GM18502 (cell line): ENCODE measurements around the gene REXO4.
A peak's percentile ranks its signal among the peaks of the same experiment; 100 is the strongest.

Experiments used
- ATAC-seq: cut with Tn5 transposase; IDR thresholded peaks from one replicate; pipeline ENCODE4 v1.9.1; 2021; ENCODE audit warnings: mild to moderate bottlenecking; ENCODE audit not compliant: unreplicated experiment, poor library complexity

The REXO4 gene

GRCh38 chr9:133372144-133372543 lies 45.7 kb downstream of the REXO4 start:
- ATAC-seq, result no peak

- ATAC-seq, result no peak
Observed at GRCh38 chr9:133371261-133371711, 46.5 kb downstream of the REXO4 start.

GRCh38 chr9:133370685-133371084 lies 47.1 kb downstream of the REXO4 start:
- ATAC-seq, result no peak

GRCh38 chr9:133369933-133370332 lies 47.9 kb downstream of the REXO4 start:
- ATAC-seq, result no peak

GRCh38 chr9:133369422-133369821 lies 48.4 kb downstream of the REXO4 start:
- no peak for ATAC-seq

- no peak for ATAC-seq
Observed at GRCh38 chr9:133368249-133368881, 49.4 kb downstream of the REXO4 start.

GRCh38 chr9:133367778-133368177 lies 50.0 kb downstream of the REXO4 start:
- no peak for ATAC-seq

- no peak for ATAC-seq
Observed at GRCh38 chr9:133367221-133367620, 50.6 kb downstream of the REXO4 start.

- ATAC-seq, result no peak
Observed at GRCh38 chr9:133366435-133366834, 51.4 kb downstream of the REXO4 start.

- ATAC-seq, result no peak
Observed at GRCh38 chr9:133362359-133363044, 55.3 kb downstream of the REXO4 start.

GRCh38 chr9:133361507-133362092 lies 56.2 kb downstream of the REXO4 start:
- ATAC-seq, result no peak

GRCh38 chr9:133360400-133361393 lies 57.1 kb downstream of the REXO4 start:
- ATAC-seq, result no peak

GRCh38 chr9:133359399-133360175 lies 58.2 kb downstream of the REXO4 start:
- no peak for ATAC-seq

GRCh38 chr9:133357656-133358055 lies 60.2 kb downstream of the REXO4 start:
- no peak for ATAC-seq

GRCh38 chr9:133356391-133357091 lies 61.3 kb downstream of the REXO4 start, which contains the start of the genes SURF1 and SURF2:
Gene SURF1, minus strand, starts transcription at chr9:133356487. Its CDS starts 34 bp downstream, at chr9:133356453.
Gene SURF2, plus strand, starts transcription at chr9:133356550. Its CDS starts 43 bp downstream, at chr9:133356593.
- peak; percentile 61 for ATAC-seq
